ENCODE measurements around the gene ATXN7L1. TPM values are rescaled to one million over a fixed set of nuclear protein-coding genes. Genes with fewer than 3 reads are reported as not detected.

ATXN7L1 gene
- total and polyA plus RNA-seq, 2 of the 13 experiments (the other 11 are each of a cell fraction or from before 2014, with no cell fraction given): 4.1 to 7.8 TPM

DNA sequence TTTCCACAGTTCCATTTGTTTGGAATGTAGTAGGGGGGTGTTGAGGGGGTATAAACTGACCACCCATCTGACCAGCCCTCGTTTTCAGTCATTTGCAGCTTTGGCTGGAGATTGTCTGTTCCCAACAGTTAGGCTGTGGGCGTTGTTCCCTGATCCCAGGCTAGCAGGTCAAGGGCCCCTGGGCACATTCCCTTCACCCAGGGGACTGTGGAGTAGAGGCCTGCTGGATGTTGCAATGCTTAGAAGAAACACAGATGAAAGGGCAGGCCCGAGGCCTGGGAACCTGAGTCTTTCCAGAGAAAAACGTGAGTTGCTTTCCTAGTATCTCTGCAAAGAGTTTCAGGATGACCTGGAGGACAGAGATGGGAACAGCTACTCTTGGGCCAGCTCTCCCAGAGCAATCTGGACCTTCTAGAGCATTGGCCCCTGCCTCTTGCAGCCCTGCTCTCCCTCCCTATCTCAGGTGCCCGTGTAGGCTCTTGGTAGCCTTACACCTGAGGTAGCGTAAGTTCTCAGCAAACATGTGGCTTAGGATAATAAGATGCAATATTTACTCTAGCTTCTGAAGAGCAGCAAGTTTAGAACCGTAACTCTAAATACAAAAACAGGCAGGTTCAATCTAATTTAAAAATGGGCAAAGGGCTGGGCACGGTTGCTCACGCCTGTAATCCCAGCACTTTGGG is 195.8 kb downstream of the ATXN7L1 start (continued):
- TF ChIP-seq FOXC1 (CRISPR knock-in tag; IDR thresholded peaks at IDR 0.05; ENCODE audit: borderline replicate concordance) (0 out of 2 replicates have a peak, but pooled peaks have one; percentile 62), ZNF292 (CRISPR knock-in tag; IDR thresholded peaks at IDR 0.05; ENCODE audit: borderline replicate concordance, low read depth) (peak; percentile 48; the same call in 1 of the 2 replicates), SALL1 (CRISPR knock-in tag; IDR thresholded peaks at IDR 0.05) (peak; percentile 24; the same call in 1 of the 2 replicates), ZUFSP (CRISPR knock-in tag; IDR thresholded peaks at IDR 0.05; ENCODE audit: borderline replicate concordance) (0 out of 2 replicates have a peak, but pooled peaks have one; percentile 51), BHLHE40 (IDR thresholded peaks at IDR 0.05; ENCODE audit: low read length) (peak; percentile 85), THRA (CRISPR knock-in tag; IDR thresholded peaks at IDR 0.05; ENCODE audit: borderline replicate concordance) (no peak), SKI (IDR thresholded peaks at IDR 0.05; ENCODE audit: partially characterized antibody) (no peak), ASH2L (IDR thresholded peaks at IDR 0.05; ENCODE audit: insufficient read length, low read depth, low read length) (no peak), CHD4 (IDR thresholded peaks at IDR 0.05; ENCODE audit: borderline replicate concordance, low read length) (no peak), NR2F2 (IDR thresholded peaks at IDR 0.05; ENCODE audit: borderline replicate concordance, low read depth) (0 out of 2 replicates have a peak, but pooled peaks have one; percentile 20), XRCC5 (optimal IDR thresholded peaks at IDR 0.05; ENCODE audit: low read length) (peak; percentile 21), DBP (CRISPR knock-in tag; IDR thresholded peaks at IDR 0.05; ENCODE audit: not compliant biosample characterization) (no peak), SOX13 (IDR thresholded peaks at IDR 0.05) (no peak), SOX13 (CRISPR knock-in tag; conservative IDR thresholded peaks at IDR 0.05 in 1 of 2, IDR thresholded peaks at IDR 0.05 in 1 of 2) (peak in 1 of 2 experiments; percentile 33; a peak in 1 of 4 replicates), TCF7 (IDR thresholded peaks at IDR 0.05; ENCODE audit: low read depth) (peak; percentile 42; the same call in 1 of the 2 replicates), CEBPB (IDR thresholded peaks at IDR 0.05; ENCODE audit: borderline replicate concordance, low read depth, low read length) (peak; percentile 93), TARDBP (CRISPR knock-in tag; IDR thresholded peaks at IDR 0.05) (peak; percentile 43; the same call in 1 of the 2 replicates)
- TF ChIP-seq, protein P1, sequence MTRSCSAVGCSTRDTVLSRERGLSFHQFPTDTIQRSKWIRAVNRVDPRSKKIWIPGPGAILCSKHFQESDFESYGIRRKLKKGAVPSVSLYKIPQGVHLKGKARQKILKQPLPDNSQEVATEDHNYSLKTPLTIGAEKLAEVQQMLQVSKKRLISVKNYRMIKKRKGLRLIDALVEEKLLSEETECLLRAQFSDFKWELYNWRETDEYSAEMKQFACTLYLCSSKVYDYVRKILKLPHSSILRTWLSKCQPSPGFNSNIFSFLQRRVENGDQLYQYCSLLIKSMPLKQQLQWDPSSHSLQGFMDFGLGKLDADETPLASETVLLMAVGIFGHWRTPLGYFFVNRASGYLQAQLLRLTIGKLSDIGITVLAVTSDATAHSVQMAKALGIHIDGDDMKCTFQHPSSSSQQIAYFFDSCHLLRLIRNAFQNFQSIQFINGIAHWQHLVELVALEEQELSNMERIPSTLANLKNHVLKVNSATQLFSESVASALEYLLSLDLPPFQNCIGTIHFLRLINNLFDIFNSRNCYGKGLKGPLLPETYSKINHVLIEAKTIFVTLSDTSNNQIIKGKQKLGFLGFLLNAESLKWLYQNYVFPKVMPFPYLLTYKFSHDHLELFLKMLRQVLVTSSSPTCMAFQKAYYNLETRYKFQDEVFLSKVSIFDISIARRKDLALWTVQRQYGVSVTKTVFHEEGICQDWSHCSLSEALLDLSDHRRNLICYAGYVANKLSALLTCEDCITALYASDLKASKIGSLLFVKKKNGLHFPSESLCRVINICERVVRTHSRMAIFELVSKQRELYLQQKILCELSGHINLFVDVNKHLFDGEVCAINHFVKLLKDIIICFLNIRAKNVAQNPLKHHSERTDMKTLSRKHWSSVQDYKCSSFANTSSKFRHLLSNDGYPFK (CRISPR knock-in tag; IDR thresholded peaks at IDR 0.05; ENCODE audit: borderline replicate concordance): no peak
- TF ChIP-seq, protein P2, sequence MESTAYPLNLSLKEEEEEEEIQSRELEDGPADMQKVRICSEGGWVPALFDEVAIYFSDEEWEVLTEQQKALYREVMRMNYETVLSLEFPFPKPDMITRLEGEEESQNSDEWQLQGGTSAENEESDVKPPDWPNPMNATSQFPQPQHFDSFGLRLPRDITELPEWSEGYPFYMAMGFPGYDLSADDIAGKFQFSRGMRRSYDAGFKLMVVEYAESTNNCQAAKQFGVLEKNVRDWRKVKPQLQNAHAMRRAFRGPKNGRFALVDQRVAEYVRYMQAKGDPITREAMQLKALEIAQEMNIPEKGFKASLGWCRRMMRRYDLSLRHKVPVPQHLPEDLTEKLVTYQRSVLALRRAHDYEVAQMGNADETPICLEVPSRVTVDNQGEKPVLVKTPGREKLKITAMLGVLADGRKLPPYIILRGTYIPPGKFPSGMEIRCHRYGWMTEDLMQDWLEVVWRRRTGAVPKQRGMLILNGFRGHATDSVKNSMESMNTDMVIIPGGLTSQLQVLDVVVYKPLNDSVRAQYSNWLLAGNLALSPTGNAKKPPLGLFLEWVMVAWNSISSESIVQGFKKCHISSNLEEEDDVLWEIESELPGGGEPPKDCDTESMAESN (CRISPR knock-in tag; conservative IDR thresholded peaks at IDR 0.05): peak; percentile 58; the same call in 1 of the 2 replicates
